ENCODE data around the gene PRR20A. TPM values are rescaled to one million over a fixed set of nuclear protein-coding genes. Genes with fewer than 3 reads are reported as not detected.

Gene PRR20A
- total and polyA plus RNA-seq, 2 experiments from 2014 or later: not detected

DNA sequence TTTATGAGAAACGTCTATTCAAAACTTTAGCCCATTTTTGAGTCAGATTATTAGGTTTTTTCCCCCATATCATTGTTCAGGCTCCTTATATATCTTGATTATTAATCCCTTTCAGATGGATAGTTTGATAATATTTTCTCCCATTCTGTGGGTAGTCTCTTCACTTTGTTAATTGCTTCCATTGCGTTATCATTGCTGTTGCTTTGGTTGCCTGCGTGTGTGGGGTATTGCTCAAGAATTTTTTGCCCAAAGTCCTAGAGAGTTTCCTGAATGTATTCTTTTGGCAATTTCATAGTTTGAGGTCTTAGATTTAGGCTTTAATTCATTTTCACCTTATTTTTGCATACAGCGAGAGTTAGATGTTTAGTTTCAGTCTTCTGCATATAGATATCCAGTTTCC, 25.8 kb upstream of the PRR20A start (continued):
- TF ChIP-seq, protein P1, sequence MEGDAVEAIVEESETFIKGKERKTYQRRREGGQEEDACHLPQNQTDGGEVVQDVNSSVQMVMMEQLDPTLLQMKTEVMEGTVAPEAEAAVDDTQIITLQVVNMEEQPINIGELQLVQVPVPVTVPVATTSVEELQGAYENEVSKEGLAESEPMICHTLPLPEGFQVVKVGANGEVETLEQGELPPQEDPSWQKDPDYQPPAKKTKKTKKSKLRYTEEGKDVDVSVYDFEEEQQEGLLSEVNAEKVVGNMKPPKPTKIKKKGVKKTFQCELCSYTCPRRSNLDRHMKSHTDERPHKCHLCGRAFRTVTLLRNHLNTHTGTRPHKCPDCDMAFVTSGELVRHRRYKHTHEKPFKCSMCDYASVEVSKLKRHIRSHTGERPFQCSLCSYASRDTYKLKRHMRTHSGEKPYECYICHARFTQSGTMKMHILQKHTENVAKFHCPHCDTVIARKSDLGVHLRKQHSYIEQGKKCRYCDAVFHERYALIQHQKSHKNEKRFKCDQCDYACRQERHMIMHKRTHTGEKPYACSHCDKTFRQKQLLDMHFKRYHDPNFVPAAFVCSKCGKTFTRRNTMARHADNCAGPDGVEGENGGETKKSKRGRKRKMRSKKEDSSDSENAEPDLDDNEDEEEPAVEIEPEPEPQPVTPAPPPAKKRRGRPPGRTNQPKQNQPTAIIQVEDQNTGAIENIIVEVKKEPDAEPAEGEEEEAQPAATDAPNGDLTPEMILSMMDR (conservative IDR thresholded peaks at IDR 0.05; ENCODE audit: low read depth in 2 of 2): no peak
- TF ChIP-seq JUNB (IDR thresholded peaks at IDR 0.05; ENCODE audit: unreplicated experiment): no peak

DNA sequence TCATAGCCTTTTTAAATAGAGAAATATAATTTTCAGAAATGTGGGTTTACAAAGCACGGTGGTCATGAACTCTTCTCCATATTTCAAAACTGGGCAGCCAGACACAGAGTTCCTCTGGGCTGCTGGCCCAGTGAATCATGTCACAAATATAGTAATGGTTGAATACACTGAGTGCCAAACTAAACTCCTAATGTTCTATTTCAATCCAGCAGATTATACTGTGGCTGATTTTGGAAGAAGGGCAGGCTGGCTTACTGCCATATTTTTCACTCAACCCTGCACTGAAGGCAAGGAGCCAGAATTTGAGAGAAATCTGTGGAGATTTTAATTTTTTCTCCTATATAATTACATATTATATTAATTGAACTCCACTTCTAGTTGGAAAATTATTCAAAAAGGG, 17.0 kb upstream of the PRR20A start:
- H3K4me2 ChIP-seq: no peak overlapping the region
- no peak overlapping the region for H3K27ac Mint-ChIP-seq
- H3K27me3 ChIP-seq (ENCODE audit: insufficient read depth): no peaks in the 10 kb centered on the region
- ATAC-seq (no peak), DNase-seq (ENCODE audit: low spot score) (no peak)
- H3K36me3 Mint-ChIP-seq (ENCODE audit: low read depth): no peaks in the 10 kb centered on the region
- no peaks in the 10 kb centered on the region for H3K9me2 ChIP-seq (ENCODE audit: insufficient read depth)
- no peak overlapping the region for H3K4me3 ChIP-seq
- H3K79me2 ChIP-seq (replicated peaks; ENCODE audit: insufficient read depth): no peaks in the 10 kb centered on the region
- no peaks in the 10 kb centered on the region for H3K9me3 Mint-ChIP-seq
- H3K27ac ChIP-seq (ENCODE audit: low read depth): no peak overlapping the region
- no peak overlapping the region for H3K4me3 Mint-ChIP-seq
- no peaks in the 10 kb centered on the region for H3K4me1 Mint-ChIP-seq
- H3F3A ChIP-seq (replicated peaks; ENCODE audit: low read depth): no peaks in the 10 kb centered on the region
- H2AFZ ChIP-seq: no peak overlapping the region
- H3K27me3 Mint-ChIP-seq (ENCODE audit: insufficient read depth, low read depth, poor library complexity): no peaks in the 10 kb centered on the region
- no peaks in the 10 kb centered on the region for H4K20me1 ChIP-seq (replicated peaks; ENCODE audit: insufficient read depth)
- H3K36me3 ChIP-seq (ENCODE audit: insufficient read depth): no peaks in the 10 kb centered on the region
- H3K4me1 ChIP-seq (ENCODE audit: insufficient read depth): no peaks in the 10 kb centered on the region
- TF ChIP-seq, protein P2, sequence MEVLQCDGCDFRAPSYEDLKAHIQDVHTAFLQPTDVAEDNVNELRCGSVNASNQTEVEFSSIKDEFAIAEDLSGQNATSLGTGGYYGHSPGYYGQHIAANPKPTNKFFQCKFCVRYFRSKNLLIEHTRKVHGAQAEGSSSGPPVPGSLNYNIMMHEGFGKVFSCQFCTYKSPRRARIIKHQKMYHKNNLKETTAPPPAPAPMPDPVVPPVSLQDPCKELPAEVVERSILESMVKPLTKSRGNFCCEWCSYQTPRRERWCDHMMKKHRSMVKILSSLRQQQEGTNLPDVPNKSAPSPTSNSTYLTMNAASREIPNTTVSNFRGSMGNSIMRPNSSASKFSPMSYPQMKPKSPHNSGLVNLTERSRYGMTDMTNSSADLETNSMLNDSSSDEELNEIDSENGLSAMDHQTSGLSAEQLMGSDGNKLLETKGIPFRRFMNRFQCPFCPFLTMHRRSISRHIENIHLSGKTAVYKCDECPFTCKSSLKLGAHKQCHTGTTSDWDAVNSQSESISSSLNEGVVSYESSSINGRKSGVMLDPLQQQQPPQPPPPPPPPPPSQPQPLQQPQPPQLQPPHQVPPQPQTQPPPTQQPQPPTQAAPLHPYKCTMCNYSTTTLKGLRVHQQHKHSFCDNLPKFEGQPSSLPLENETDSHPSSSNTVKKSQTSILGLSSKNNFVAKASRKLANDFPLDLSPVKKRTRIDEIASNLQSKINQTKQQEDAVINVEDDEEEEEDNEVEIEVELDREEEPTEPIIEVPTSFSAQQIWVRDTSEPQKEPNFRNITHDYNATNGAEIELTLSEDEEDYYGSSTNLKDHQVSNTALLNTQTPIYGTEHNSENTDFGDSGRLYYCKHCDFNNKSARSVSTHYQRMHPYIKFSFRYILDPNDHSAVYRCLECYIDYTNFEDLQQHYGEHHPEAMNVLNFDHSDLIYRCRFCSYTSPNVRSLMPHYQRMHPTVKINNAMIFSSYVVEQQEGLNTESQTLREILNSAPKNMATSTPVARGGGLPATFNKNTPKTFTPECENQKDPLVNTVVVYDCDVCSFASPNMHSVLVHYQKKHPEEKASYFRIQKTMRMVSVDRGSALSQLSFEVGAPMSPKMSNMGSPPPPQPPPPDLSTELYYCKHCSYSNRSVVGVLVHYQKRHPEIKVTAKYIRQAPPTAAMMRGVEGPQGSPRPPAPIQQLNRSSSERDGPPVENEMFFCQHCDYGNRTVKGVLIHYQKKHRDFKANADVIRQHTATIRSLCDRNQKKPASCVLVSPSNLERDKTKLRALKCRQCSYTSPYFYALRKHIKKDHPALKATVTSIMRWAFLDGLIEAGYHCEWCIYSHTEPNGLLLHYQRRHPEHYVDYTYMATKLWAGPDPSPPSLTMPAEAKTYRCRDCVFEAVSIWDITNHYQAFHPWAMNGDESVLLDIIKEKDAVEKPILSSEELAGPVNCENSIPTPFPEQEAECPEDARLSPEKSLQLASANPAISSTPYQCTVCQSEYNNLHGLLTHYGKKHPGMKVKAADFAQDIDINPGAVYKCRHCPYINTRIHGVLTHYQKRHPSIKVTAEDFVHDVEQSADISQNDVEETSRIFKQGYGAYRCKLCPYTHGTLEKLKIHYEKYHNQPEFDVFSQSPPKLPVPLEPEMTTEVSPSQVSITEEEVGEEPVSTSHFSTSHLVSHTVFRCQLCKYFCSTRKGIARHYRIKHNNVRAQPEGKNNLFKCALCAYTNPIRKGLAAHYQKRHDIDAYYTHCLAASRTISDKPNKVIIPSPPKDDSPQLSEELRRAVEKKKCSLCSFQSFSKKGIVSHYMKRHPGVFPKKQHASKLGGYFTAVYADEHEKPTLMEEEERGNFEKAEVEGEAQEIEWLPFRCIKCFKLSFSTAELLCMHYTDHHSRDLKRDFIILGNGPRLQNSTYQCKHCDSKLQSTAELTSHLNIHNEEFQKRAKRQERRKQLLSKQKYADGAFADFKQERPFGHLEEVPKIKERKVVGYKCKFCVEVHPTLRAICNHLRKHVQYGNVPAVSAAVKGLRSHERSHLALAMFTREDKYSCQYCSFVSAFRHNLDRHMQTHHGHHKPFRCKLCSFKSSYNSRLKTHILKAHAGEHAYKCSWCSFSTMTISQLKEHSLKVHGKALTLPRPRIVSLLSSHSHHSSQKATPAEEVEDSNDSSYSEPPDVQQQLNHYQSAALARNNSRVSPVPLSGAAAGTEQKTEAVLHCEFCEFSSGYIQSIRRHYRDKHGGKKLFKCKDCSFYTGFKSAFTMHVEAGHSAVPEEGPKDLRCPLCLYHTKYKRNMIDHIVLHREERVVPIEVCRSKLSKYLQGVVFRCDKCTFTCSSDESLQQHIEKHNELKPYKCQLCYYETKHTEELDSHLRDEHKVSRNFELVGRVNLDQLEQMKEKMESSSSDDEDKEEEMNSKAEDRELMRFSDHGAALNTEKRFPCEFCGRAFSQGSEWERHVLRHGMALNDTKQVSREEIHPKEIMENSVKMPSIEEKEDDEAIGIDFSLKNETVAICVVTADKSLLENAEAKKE (CRISPR knock-in tag; IDR thresholded peaks at IDR 0.05): no peak
- TF ChIP-seq, protein P3, sequence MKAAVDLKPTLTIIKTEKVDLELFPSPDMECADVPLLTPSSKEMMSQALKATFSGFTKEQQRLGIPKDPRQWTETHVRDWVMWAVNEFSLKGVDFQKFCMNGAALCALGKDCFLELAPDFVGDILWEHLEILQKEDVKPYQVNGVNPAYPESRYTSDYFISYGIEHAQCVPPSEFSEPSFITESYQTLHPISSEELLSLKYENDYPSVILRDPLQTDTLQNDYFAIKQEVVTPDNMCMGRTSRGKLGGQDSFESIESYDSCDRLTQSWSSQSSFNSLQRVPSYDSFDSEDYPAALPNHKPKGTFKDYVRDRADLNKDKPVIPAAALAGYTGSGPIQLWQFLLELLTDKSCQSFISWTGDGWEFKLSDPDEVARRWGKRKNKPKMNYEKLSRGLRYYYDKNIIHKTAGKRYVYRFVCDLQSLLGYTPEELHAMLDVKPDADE (IDR thresholded peaks at IDR 0.05): no peak
- TF ChIP-seq NANOG (IDR thresholded peaks at IDR 0.05; ENCODE audit: borderline replicate concordance) (no peak), CREB1 (CRISPR knock-in tag; IDR thresholded peaks at IDR 0.05; ENCODE audit: low read depth) (no peak), JUNB (IDR thresholded peaks at IDR 0.05; ENCODE audit: unreplicated experiment) (no peak), ZNF114 (CRISPR knock-in tag; IDR thresholded peaks at IDR 0.05) (no peak), POLR2AphosphoS5 (IDR thresholded peaks at IDR 0.05; ENCODE audit: low read depth) (no peak), EZH2phosphoT487 (IDR thresholded peaks at IDR 0.05; ENCODE audit: unreplicated experiment) (no peak)
- TF ChIP-seq, protein P4, sequence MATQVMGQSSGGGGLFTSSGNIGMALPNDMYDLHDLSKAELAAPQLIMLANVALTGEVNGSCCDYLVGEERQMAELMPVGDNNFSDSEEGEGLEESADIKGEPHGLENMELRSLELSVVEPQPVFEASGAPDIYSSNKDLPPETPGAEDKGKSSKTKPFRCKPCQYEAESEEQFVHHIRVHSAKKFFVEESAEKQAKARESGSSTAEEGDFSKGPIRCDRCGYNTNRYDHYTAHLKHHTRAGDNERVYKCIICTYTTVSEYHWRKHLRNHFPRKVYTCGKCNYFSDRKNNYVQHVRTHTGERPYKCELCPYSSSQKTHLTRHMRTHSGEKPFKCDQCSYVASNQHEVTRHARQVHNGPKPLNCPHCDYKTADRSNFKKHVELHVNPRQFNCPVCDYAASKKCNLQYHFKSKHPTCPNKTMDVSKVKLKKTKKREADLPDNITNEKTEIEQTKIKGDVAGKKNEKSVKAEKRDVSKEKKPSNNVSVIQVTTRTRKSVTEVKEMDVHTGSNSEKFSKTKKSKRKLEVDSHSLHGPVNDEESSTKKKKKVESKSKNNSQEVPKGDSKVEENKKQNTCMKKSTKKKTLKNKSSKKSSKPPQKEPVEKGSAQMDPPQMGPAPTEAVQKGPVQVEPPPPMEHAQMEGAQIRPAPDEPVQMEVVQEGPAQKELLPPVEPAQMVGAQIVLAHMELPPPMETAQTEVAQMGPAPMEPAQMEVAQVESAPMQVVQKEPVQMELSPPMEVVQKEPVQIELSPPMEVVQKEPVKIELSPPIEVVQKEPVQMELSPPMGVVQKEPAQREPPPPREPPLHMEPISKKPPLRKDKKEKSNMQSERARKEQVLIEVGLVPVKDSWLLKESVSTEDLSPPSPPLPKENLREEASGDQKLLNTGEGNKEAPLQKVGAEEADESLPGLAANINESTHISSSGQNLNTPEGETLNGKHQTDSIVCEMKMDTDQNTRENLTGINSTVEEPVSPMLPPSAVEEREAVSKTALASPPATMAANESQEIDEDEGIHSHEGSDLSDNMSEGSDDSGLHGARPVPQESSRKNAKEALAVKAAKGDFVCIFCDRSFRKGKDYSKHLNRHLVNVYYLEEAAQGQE (IDR thresholded peaks at IDR 0.05; ENCODE audit: unreplicated experiment): no peak
- TF ChIP-seq, protein P1 (conservative IDR thresholded peaks at IDR 0.05; ENCODE audit: low read depth in 2 of 2): no peak

All from GM23338 (cell line).